ENCODE measurements around the gene WDR5. TPM values are rescaled to one million over a fixed set of nuclear protein-coding genes. Genes with fewer than 3 reads are reported as not detected.

WDR5 gene
- total and polyA plus RNA-seq, 9 of the 15 experiments (the other 6 are each of a cell fraction or from before 2014, with no cell fraction given) = 3.0 to 56.8 (median 38.6) TPM

DNA sequence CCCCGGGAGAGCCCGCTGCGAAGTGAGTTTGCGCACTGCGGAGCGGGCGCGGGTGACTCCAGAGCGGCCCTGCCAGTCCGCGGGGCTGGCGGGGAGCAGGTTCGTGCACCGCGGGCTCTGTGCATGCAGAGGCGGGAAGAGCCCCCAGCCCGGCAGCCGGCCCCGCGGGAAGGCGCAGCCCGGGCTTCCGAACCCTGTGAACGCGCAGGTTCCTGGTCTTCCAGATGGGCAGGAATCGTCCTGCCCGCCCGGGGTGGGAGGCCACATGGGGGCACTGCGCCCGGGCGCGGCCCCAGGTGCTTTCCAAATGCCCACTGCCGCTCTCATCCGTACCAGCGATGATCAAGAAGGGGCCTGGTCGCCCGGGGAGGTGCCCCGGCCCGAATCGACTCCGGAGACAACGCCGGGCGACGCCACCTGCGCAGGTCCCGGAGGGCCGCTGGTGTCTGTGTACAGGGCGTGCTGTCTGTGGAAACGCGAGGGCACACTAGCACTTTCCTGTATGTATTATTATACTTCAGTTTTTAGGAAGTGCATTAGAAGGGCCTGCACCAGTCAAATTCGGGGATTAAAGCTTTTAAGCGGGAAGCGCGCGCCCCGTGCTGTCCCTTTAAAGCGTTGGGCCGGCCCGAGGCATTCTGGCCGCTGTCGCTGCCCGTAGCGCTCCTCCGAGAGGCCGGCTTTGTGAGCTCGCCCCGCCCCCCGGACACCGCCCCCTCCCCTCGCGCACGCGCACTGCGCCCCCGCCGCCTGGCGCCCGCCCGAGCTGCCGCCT, at the start of gene WDR5 (continued):
- TF ChIP-seq ZBTB7A (IDR thresholded peaks at IDR 0.05; ENCODE audit: borderline replicate concordance, control insufficient read depth, low read depth, low read length) = peak; percentile 27; the same call in 1 of the 2 replicates
- TF ChIP-seq, protein P1, sequence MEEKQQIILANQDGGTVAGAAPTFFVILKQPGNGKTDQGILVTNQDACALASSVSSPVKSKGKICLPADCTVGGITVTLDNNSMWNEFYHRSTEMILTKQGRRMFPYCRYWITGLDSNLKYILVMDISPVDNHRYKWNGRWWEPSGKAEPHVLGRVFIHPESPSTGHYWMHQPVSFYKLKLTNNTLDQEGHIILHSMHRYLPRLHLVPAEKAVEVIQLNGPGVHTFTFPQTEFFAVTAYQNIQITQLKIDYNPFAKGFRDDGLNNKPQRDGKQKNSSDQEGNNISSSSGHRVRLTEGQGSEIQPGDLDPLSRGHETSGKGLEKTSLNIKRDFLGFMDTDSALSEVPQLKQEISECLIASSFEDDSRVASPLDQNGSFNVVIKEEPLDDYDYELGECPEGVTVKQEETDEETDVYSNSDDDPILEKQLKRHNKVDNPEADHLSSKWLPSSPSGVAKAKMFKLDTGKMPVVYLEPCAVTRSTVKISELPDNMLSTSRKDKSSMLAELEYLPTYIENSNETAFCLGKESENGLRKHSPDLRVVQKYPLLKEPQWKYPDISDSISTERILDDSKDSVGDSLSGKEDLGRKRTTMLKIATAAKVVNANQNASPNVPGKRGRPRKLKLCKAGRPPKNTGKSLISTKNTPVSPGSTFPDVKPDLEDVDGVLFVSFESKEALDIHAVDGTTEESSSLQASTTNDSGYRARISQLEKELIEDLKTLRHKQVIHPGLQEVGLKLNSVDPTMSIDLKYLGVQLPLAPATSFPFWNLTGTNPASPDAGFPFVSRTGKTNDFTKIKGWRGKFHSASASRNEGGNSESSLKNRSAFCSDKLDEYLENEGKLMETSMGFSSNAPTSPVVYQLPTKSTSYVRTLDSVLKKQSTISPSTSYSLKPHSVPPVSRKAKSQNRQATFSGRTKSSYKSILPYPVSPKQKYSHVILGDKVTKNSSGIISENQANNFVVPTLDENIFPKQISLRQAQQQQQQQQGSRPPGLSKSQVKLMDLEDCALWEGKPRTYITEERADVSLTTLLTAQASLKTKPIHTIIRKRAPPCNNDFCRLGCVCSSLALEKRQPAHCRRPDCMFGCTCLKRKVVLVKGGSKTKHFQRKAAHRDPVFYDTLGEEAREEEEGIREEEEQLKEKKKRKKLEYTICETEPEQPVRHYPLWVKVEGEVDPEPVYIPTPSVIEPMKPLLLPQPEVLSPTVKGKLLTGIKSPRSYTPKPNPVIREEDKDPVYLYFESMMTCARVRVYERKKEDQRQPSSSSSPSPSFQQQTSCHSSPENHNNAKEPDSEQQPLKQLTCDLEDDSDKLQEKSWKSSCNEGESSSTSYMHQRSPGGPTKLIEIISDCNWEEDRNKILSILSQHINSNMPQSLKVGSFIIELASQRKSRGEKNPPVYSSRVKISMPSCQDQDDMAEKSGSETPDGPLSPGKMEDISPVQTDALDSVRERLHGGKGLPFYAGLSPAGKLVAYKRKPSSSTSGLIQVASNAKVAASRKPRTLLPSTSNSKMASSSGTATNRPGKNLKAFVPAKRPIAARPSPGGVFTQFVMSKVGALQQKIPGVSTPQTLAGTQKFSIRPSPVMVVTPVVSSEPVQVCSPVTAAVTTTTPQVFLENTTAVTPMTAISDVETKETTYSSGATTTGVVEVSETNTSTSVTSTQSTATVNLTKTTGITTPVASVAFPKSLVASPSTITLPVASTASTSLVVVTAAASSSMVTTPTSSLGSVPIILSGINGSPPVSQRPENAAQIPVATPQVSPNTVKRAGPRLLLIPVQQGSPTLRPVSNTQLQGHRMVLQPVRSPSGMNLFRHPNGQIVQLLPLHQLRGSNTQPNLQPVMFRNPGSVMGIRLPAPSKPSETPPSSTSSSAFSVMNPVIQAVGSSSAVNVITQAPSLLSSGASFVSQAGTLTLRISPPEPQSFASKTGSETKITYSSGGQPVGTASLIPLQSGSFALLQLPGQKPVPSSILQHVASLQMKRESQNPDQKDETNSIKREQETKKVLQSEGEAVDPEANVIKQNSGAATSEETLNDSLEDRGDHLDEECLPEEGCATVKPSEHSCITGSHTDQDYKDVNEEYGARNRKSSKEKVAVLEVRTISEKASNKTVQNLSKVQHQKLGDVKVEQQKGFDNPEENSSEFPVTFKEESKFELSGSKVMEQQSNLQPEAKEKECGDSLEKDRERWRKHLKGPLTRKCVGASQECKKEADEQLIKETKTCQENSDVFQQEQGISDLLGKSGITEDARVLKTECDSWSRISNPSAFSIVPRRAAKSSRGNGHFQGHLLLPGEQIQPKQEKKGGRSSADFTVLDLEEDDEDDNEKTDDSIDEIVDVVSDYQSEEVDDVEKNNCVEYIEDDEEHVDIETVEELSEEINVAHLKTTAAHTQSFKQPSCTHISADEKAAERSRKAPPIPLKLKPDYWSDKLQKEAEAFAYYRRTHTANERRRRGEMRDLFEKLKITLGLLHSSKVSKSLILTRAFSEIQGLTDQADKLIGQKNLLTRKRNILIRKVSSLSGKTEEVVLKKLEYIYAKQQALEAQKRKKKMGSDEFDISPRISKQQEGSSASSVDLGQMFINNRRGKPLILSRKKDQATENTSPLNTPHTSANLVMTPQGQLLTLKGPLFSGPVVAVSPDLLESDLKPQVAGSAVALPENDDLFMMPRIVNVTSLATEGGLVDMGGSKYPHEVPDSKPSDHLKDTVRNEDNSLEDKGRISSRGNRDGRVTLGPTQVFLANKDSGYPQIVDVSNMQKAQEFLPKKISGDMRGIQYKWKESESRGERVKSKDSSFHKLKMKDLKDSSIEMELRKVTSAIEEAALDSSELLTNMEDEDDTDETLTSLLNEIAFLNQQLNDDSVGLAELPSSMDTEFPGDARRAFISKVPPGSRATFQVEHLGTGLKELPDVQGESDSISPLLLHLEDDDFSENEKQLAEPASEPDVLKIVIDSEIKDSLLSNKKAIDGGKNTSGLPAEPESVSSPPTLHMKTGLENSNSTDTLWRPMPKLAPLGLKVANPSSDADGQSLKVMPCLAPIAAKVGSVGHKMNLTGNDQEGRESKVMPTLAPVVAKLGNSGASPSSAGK (IDR thresholded peaks at IDR 0.05) = peak; percentile 67
- no peak; the same call in 1 of the 2 replicates for TF ChIP-seq FOSL1 (tag; conservative IDR thresholded peaks at IDR 0.05)
- TF ChIP-seq, protein P2, sequence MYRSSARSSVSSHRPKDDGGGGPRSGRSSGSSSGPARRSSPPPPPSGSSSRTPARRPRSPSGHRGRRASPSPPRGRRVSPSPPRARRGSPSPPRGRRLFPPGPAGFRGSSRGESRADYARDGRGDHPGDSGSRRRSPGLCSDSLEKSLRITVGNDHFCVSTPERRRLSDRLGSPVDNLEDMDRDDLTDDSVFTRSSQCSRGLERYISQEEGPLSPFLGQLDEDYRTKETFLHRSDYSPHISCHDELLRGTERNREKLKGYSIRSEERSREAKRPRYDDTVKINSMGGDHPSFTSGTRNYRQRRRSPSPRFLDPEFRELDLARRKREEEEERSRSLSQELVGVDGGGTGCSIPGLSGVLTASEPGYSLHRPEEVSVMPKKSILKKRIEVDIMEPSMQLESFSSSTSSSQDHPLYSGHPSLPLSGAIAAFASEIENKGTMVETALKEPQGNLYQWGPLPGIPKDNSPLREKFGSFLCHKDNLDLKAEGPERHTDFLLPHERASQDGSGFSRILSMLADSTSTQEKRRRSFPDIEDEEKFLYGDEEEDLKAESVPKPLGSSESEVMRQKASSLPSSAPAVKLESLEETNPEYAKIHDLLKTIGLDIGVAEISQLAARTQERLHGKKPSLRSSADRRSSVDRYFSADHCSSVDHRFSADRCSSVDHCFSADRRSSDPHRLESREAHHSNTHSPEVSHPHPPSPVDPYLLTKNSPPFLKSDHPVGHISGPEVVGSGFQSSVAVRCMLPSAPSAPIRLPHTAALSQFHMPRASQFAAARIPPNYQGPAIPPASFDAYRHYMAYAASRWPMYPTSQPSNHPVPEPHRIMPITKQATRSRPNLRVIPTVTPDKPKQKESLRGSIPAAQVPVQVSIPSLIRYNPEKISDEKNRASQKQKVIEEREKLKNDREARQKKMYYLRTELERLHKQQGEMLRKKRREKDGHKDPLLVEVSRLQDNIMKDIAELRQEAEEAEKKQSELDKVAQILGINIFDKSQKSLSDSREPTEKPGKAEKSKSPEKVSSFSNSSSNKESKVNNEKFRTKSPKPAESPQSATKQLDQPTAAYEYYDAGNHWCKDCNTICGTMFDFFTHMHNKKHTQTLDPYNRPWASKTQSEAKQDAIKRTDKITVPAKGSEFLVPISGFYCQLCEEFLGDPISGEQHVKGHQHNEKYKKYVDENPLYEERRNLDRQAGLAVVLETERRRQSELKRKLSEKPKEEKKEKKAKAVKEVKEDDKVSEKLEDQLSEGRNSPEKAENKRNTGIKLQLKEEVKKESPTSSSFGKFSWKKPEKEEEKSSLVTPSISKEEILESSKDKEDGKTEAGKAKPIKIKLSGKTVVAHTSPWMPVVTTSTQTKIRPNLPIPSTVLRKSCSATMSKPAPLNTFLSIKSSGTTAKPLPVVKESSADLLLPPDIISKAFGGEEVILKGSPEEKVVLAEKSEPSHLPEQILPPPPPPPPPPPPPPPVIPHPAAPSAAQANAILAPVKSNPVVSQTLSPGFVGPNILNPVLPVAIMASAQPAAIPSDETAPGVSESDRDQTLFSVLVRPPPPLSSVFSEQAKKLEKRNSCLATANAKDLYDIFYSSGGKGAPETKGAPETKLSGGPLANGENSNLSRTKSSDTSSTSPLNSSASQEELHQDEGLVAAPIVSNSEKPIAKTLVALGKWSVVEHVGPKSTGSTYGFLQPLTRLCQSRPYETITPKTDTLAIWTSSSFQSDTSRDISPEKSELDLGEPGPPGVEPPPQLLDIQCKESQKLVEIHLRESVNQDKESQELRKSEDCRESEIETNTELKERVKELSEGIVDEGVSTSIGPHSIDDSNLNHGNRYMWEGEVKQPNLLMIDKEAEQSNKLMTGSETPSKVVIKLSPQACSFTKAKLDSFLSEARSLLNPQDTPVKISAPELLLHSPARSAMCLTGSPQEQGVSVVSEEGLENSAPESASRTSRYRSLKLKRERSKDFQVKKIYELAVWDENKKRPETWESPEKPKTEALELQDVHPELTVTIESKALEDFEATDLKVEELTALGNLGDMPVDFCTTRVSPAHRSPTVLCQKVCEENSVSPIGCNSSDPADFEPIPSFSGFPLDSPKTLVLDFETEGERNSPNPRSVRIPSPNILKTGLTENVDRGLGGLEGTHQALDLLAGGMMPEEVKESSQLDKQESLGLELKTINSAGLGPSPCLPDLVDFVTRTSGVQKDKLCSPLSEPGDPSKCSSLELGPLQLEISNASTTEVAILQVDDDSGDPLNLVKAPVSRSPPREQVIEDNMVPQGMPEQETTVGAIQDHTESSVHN (IDR thresholded peaks at IDR 0.05; ENCODE audit: borderline replicate concordance in 1 of 2, low read depth in 1 of 2) = no peak
- no peak for TF ChIP-seq ARID1B (IDR thresholded peaks at IDR 0.05)
- TF ChIP-seq SRSF7 (optimal IDR thresholded peaks at IDR 0.05; ENCODE audit: low read depth, low read length) = no peak

All from K562 (cell line).